MM.1S (cell line): Measurements from ENCODE around the gene HERC4.

Experiments
- DNase-seq: peaks from one replicate; pipeline ENCODE4 v3.0.0-alpha.2; 2015
- H2AFZ ChIP-seq: fragments of 300-600 bp; sonication (generic); 2 replicates; pipeline ENCODE4 v1.6.0; 2016; ENCODE audit warnings: antibody characterized with exemption, low read length
- H3F3A ChIP-seq: fragments of 300-600 bp; sonication (generic); 2 replicates; pipeline ENCODE4 v1.6.1; 2016; ENCODE audit warnings: mild to moderate bottlenecking, antibody characterized with exemption, low read length, moderate library complexity, mixed read lengths; ENCODE audit not compliant: insufficient read depth
- H3K27ac ChIP-seq: fragments of 300-600 bp; sonication (generic); 2 replicates; pipeline ENCODE4 v1.5.1; 2016; ENCODE audit warnings: mild to moderate bottlenecking, low read length
- H3K27me3 ChIP-seq: fragments of 300-600 bp; sonication (generic); replicated peaks from 2 replicates; pipeline ENCODE4 v1.6.0; 2016; ENCODE audit warnings: low read length; ENCODE audit not compliant: insufficient read depth
- H3K36me3 ChIP-seq: fragments of 300-600 bp; sonication (generic); replicated peaks from 2 replicates; pipeline ENCODE4 v1.6.1; 2016; ENCODE audit warnings: mild to moderate bottlenecking, low read length, mixed read lengths; ENCODE audit not compliant: insufficient read depth
- H3K4me1 ChIP-seq: fragments of 300-600 bp; sonication (generic); 2 replicates; pipeline ENCODE4 v1.6.1; 2016; ENCODE audit warnings: low read length, mixed read lengths
- H3K4me2 ChIP-seq: fragments of 300-600 bp; sonication (generic); 2 replicates; pipeline ENCODE4 v1.6.0; 2016; ENCODE audit warnings: low read depth, low read length
- H3K4me3 ChIP-seq: fragments of 300-600 bp; sonication (generic); 2 replicates; pipeline ENCODE4 v1.5.1; 2016; ENCODE audit warnings: low read length, mixed read lengths
- H3K79me2 ChIP-seq: fragments of 300-600 bp; sonication (generic); 2 replicates; pipeline ENCODE4 v1.6.1; 2016; ENCODE audit warnings: mixed run types, low read length, mixed read lengths
- H3K9ac ChIP-seq: fragments of 300-600 bp; sonication (generic); 2 replicates; pipeline ENCODE4 v1.6.1; 2016; ENCODE audit warnings: low read length, mixed read lengths
- H3K9me2 ChIP-seq: fragments of 300-600 bp; sonication (generic); replicated peaks from 2 replicates; pipeline ENCODE4 v1.6.1; 2016; ENCODE audit warnings: mild to moderate bottlenecking, low read length, mixed read lengths; ENCODE audit not compliant: insufficient read depth
- H3K9me3 ChIP-seq: fragments of 300-600 bp; sonication (generic); replicated peaks from 2 replicates; pipeline ENCODE4 v1.6.1; 2016; ENCODE audit warnings: mild to moderate bottlenecking, low read length, mixed read lengths; ENCODE audit not compliant: insufficient read depth
- H4K20me1 ChIP-seq: fragments of 300-600 bp; sonication (generic); 2 replicates; pipeline ENCODE4 v1.6.1; 2016; ENCODE audit warnings: mild to moderate bottlenecking, low read length, moderate library complexity, mixed read lengths; ENCODE audit not compliant: insufficient read depth
- EZH2 ChIP-seq: fragments of 300-600 bp; sonication (generic); optimal IDR thresholded peaks from 2 replicates; pipeline ENCODE3; 2017; ENCODE audit warnings: low read depth, mild to moderate bottlenecking, antibody characterized with exemption, low read length, mixed read lengths
- EZH2phosphoT487 ChIP-seq: fragments of 300-600 bp; sonication (generic); IDR thresholded peaks from 2 replicates; pipeline ENCODE4 v1.6.1; 2018; ENCODE audit warnings: antibody characterized with exemption, low read length
- TF ChIP-seq, protein P1 (sequence below): fragments of 300-600 bp; sonication (generic); IDR thresholded peaks from 2 replicates; pipeline ENCODE4 v1.5.1; 2016; ENCODE audit warnings: antibody characterized with exemption, low read length, mixed read lengths

Gene HERC4

DNA sequence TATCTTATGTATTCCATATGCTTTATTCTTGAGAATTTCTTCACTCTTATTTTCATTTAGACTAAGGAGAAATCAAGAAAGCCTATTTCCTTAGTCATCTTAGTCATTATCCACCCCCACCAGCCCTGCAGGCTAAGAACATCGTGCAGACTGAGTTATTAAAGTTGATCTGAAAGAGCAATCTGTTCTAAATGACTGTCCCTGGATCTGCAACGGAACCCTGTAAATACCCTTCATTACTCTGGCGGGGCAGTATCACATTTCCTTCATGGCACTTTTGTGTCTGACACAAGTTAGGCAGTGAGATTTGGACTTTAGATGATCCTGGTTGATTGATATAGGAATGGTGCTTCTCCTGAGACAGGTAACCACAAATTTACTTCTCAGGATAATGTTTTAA is 30.7 kb upstream of the HERC4 start:
- Histone ChIP-seq H3K79me2 (no peaks in the 10 kb centered on the region), H3K36me3 (no peaks in the 10 kb centered on the region), H2AFZ (no peak overlapping the region), H3K9ac (no peak overlapping the region), H3K9me2 (no peaks in the 10 kb centered on the region), H3K9me3 (no peaks in the 10 kb centered on the region), H3K4me1 (no peaks in the 10 kb centered on the region), H4K20me1 (no peaks in the 10 kb centered on the region), H3K27me3 (no peaks in the 10 kb centered on the region), H3K27ac (no peak overlapping the region), H3K4me3 (no peak overlapping the region), H3K4me2 (no peak overlapping the region), H3F3A (no peaks in the 10 kb centered on the region)
- DNase-seq = no peak
- TF ChIP-seq EZH2 (no peak), EZH2phosphoT487 (no peak)
- TF ChIP-seq, protein P1, sequence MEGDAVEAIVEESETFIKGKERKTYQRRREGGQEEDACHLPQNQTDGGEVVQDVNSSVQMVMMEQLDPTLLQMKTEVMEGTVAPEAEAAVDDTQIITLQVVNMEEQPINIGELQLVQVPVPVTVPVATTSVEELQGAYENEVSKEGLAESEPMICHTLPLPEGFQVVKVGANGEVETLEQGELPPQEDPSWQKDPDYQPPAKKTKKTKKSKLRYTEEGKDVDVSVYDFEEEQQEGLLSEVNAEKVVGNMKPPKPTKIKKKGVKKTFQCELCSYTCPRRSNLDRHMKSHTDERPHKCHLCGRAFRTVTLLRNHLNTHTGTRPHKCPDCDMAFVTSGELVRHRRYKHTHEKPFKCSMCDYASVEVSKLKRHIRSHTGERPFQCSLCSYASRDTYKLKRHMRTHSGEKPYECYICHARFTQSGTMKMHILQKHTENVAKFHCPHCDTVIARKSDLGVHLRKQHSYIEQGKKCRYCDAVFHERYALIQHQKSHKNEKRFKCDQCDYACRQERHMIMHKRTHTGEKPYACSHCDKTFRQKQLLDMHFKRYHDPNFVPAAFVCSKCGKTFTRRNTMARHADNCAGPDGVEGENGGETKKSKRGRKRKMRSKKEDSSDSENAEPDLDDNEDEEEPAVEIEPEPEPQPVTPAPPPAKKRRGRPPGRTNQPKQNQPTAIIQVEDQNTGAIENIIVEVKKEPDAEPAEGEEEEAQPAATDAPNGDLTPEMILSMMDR = no peak

DNA sequence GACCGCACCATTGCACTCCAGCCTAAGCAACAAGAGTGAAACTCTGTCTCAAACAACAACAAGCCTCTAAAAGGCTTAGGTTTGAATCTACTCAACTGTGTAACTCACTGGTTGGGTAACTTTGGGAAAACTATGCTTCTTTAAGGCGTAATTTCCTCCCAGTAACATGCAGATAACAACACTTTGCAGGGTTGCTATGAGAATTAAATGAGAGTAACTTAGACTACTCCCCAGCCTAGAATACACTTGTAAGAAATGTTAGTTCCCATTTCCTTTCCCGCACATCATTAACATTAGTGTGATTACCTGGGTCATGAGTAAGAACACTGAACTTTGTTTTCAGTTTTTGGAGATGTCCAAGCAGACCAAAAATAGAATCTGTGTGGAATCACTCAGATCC is 28.8 kb upstream of the HERC4 start:
- Histone ChIP-seq H3K4me2 (no peak overlapping the region), H3K36me3 (no peaks in the 10 kb centered on the region), H3K9ac (no peak overlapping the region), H3K4me1 (no peaks in the 10 kb centered on the region), H3K9me2 (no peaks in the 10 kb centered on the region), H3K79me2 (no peaks in the 10 kb centered on the region), H2AFZ (no peak overlapping the region), H3K9me3 (no peaks in the 10 kb centered on the region), H3F3A (no peaks in the 10 kb centered on the region), H3K27me3 (no peaks in the 10 kb centered on the region), H4K20me1 (no peaks in the 10 kb centered on the region), H3K27ac (no peak overlapping the region), H3K4me3 (no peak overlapping the region)
- TF ChIP-seq, protein P1 = no peak
- TF ChIP-seq EZH2 (no peak), EZH2phosphoT487 (no peak)
- DNase-seq = no peak

DNA sequence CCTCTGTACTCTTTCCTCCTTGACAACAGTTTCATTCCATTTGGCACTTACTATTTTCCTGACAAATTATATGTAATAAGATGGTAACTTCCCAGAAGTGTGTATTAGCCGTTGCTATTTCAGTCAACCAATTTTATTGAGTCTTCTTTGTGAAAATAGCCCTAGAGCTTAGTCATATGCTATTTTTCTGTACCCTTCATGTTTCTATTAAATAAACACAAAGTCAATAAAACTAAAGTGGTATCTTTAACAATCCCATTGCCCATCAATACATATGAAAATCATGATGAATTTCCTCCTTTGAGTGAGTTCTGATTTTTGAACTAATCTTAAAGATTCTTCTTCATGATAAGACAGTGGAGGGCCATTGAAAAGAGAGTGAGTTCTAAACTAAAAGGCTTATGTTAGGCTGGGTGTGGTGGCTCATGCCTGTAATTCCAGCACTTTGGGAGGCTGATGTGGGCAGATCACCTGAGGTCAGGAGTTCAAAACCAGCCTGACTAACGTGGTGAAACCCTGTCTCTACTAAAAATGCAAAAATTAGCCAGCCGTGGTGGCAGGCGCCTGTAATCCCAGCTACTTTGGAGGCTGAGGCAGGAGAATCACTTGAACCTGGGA is 28.3 kb upstream of the HERC4 start:
- H3K4me2 ChIP-seq = no peak overlapping the region
- no peaks in the 10 kb centered on the region for H3K79me2 ChIP-seq
- H2AFZ ChIP-seq = no peak overlapping the region
- DNase-seq = no peak
- no peak overlapping the region for H3K4me3 ChIP-seq
- no peaks in the 10 kb centered on the region for H3K4me1 ChIP-seq
- no peaks in the 10 kb centered on the region for H3K36me3 ChIP-seq
- no peaks in the 10 kb centered on the region for H3K9me3 ChIP-seq
- no peaks in the 10 kb centered on the region for H3K9me2 ChIP-seq
- no peaks in the 10 kb centered on the region for H3K27me3 ChIP-seq
- no peak overlapping the region for H3K27ac ChIP-seq
- no peaks in the 10 kb centered on the region for H4K20me1 ChIP-seq
- H3F3A ChIP-seq = no peaks in the 10 kb centered on the region
- no peak overlapping the region for H3K9ac ChIP-seq
- TF ChIP-seq EZH2phosphoT487 (no peak), EZH2 (no peak)
- TF ChIP-seq, protein P1 = no peak
